Fibroblast of villous mesenchyme (primary cell): Measurements from ENCODE around the gene COMT. TPM values are rescaled to one million over a fixed set of nuclear protein-coding genes. Genes with fewer than 3 reads are reported as not detected.

Experiments used
- DNase-seq: peaks from one replicate; pipeline ENCODE4 v3.0.0-alpha.2; 2010; ENCODE audit warnings: low read depth
- H3K4me3 ChIP-seq: 2 replicates; pipeline ENCODE4 v1.5.1; 2011; ENCODE audit warnings: low read depth, mild to moderate bottlenecking, low read length
- CTCF ChIP-seq: IDR thresholded peaks from 2 replicates; pipeline ENCODE4 v1.5.1; 2012; ENCODE audit warnings: low read depth, mild to moderate bottlenecking, low read length; ENCODE audit not compliant: insufficient read depth
- total RNA-seq: library from RNA; depleted of rRNA; stranded (reverse); fragments of >200 nt; gene quantifications from 2 replicates; pipeline ENCODE4 v1.2.3, GENCODE V29; 2012

COMT gene
- total RNA-seq, 1 donor, result 173 TPM

GRCh38 chr22:19897726-19898125 is 43.8 kb upstream of the COMT start:
- DNase-seq, result no peak
- no peak for TF ChIP-seq CTCF
- no peak overlapping the region for H3K4me3 ChIP-seq

DNA sequence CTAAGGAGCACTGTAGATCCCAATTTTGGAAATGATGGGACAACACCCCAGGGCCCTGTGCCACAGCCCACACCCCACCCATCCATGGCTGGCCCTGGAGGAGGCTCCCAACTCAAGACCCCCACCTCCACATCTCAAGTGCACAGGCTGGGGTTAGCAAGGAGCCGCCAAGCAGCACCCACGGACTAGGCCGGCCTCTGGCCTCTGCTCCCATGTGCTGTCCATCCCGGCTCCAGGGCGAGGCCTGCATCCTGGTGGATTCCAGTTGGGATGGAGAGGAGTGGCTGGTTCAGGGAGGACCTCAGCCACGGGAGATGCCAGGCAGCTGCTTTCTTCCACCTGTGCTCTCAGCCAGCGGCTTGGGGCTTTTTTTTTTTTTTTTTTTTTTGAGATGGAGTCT is 43.4 kb upstream of the COMT start:
- no peak for TF ChIP-seq CTCF
- no peak for DNase-seq
- no peak overlapping the region for H3K4me3 ChIP-seq

GRCh38 chr22:19898831-19899567 is 42.6 kb upstream of the COMT start:
- no peak overlapping the region for H3K4me3 ChIP-seq
- no peak for TF ChIP-seq CTCF
- DNase-seq, result no peak

DNA sequence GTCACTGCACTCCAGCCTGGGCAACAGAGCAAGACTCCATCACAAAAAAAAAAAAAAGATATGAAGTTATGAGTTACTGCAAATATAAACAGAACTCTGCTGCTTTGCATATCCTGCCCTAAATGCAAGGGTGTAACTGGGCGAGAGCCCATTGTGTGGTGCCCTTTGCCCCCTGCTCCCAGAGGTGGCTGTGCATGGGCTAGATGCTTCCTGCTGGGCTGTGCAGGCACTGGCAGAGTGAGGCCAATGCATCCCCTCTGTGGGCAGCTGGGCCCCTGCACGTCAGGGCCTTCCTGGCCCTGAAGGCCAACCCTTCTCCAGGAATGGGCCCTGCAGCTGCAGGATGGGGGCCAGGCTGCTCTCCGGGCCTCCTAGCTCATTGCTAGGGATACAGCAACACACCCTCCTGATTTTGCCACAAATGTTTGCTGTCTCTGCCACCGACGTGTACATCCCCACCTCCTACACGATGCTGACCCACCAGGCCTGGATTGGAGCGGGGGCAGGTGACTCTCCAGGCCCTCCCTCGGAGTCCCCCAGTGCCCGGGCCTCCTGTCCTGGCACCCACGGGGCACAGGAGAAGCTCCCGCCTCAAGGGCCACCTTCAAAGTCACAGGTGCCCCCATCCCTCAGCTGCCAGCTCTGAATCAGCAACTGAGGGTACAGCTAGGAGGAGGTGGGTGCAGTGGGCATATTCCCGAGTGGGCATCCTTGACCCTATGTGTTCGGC is 40.7 kb upstream of the COMT start:
- no peak for TF ChIP-seq CTCF
- DNase-seq, result no peak
- H3K4me3 ChIP-seq, result no peak overlapping the region

- H3K4me3 ChIP-seq, result no peak overlapping the region
- TF ChIP-seq CTCF, result no peak
- DNase-seq, result no peak
Measured at GRCh38 chr22:19901577-19902244, 39.9 kb upstream of the COMT start.

DNA sequence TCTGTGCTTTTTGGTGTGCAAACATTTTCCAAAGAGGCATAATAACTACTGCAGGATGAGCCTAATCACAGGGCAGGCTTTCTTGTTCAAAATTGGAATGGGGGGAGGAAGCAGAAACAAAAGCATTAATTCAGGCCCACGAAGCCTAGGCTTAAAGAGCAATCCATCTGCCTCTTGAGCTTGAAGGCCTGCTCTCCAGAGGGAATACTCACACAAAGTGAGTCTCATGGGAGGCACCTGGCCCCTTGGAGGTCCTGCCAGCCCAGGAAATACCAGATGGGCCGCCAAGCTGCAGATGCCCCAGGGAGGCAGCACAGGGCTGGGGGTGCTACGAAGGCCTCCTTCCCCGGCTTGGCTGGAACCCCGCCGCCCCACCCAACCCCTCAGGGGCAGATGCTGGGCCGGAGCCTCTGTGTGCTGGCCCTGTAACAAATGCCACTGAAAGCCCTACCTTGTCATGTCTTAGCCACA is 39.3 kb upstream of the COMT start:
- H3K4me3 ChIP-seq, result no peak overlapping the region
- no peak for DNase-seq
- TF ChIP-seq CTCF, result no peak
